DMS79 (cell line): ENCODE data around the gene FAM3C.

Source experiments
- DNase-seq: peaks from one replicate; lab custom pipeline; 2025; lab: John Stamatoyannopoulos, UW

FAM3C gene

GRCh38 chr7:121410829-121411596, 14.9 kb upstream of the FAM3C start:
- no peak for DNase-seq

- DNase-seq, result no peak
Observed at GRCh38 chr7:121406944-121407343, 10.8 kb upstream of the FAM3C start.

- DNase-seq, result no peak
Observed at GRCh38 chr7:121406461-121406860, 10.4 kb upstream of the FAM3C start.

GRCh38 chr7:121404348-121404747, 8.2 kb upstream of the FAM3C start:
- DNase-seq, result no peak

GRCh38 chr7:121402701-121403100, 6.6 kb upstream of the FAM3C start:
- DNase-seq, result no peak

GRCh38 chr7:121401896-121402295, 5.8 kb upstream of the FAM3C start:
- no peak for DNase-seq

- DNase-seq, result no peak
Observed at GRCh38 chr7:121398246-121398645, 2.1 kb upstream of the FAM3C start.

- no peak for DNase-seq
Observed at GRCh38 chr7:121397822-121398221, 1.7 kb upstream of the FAM3C start.

- DNase-seq, result no peak
Observed at GRCh38 chr7:121397361-121397760, 1.3 kb upstream of the FAM3C start.

- no peak for DNase-seq
Observed at GRCh38 chr7:121395494-121395960, 581 bp downstream of the FAM3C start.

GRCh38 chr7:121394709-121395140, 1.4 kb downstream of the FAM3C start:
- DNase-seq, result no peak

- DNase-seq, result no peak
Observed at GRCh38 chr7:121393005-121393366, 3.1 kb downstream of the FAM3C start.

GRCh38 chr7:121392277-121393004, 3.7 kb downstream of the FAM3C start:
- DNase-seq, result no peak

GRCh38 chr7:121391686-121392085, 4.4 kb downstream of the FAM3C start:
- no peak for DNase-seq

GRCh38 chr7:121390617-121391016, 5.5 kb downstream of the FAM3C start:
- DNase-seq, result no peak

GRCh38 chr7:121390109-121390508, 6.0 kb downstream of the FAM3C start:
- DNase-seq, result no peak

- no peak for DNase-seq
Observed at GRCh38 chr7:121388950-121389349, 7.2 kb downstream of the FAM3C start.

- DNase-seq, result peak; percentile 42
Observed at GRCh38 chr7:121385800-121386179, 10.3 kb downstream of the FAM3C start.

GRCh38 chr7:121385056-121385799, 10.9 kb downstream of the FAM3C start:
- no peak for DNase-seq

- DNase-seq, result no peak
Observed at GRCh38 chr7:121384265-121384664, 11.8 kb downstream of the FAM3C start.

- no peak for DNase-seq
Observed at GRCh38 chr7:121383235-121383910, 12.7 kb downstream of the FAM3C start.

- DNase-seq, result no peak
Observed at GRCh38 chr7:121382473-121382872, 13.6 kb downstream of the FAM3C start.
